ENCODE measurements around the gene TMEM208.
A peak's percentile ranks its signal among the peaks of the same experiment; 100 is the strongest.

TMEM208 gene

GRCh38 chr16:67226804-67227566 is at the start of gene TMEM208:
Gene TMEM208, plus strand, starts transcription at chr16:67227130. Its CDS starts 89 bp downstream, at chr16:67227219.
- peak; percentile 100 for DNase-seq

DNA sequence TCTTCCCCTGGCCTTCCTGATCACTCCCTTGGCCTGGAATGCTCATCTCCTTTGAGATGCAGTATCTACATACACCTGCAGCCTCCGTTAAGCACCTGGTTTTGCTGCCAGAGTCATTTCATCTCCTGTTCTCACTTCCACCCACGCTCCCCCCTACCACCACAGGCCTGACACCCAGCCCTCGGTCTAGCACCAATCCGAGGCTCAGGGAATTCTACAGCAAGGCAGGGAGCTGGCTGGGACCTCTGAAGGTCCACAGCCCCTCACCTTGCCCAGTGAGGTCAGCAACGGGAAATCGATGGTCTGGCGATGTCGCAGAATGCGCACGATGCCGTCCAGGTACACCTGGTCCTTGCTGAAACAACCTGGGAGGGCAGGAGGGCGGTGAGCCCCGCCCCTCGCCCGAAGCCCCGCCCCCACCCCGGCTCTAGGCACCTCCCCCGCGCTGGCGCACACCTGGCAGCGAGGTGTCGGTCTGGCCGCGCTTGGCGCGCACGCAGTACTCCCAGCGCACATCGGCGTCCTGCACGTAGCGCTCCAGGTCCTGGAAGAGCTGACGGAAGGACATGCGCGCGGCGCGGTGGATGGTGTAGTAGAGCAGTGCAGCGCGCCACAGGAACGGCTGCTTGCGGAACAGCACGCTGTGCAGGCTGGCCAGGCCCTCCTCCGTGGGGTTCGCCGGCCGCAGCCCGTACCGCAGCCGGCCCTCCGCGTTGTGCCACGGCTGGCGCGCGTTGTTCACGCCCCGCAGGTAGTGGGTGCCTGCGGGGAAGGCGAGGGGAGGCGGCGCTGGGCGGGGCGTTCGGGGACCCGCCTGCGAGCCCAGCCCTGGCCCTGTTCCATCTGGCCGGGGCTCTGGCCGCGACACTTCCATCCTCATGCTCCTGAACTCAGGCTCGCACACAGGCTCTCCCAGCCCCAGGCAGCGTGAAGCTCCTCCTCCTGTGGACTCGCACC is 48.9 kb upstream of the TMEM208 start:
- peak; percentile 99 for DNase-seq

- no peak for DNase-seq
These were observed 47.4 kb upstream of the TMEM208 start for GRCh38 chr16:67179421-67180080.

DNA sequence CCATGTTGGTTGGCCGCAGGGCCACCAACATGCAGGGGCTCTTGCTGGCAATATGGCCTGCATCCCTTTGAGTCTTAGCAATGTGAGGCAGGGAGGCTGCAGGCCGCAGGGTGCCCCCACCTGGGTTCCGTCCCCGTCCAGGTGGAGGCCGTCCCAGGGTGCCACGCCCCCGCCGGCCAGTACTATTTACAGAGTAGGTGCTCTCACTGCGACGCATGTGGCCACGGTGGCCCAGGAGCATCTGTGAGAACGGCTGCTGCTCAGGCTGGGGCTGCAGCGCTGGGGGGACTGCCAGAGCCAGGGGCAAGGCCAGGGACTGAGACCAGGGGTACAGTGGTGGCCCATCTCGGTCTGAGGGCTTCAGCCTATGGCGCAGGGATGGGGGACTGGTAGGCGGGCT is 46.8 kb upstream of the TMEM208 start:
- DNase-seq = no peak

DNA sequence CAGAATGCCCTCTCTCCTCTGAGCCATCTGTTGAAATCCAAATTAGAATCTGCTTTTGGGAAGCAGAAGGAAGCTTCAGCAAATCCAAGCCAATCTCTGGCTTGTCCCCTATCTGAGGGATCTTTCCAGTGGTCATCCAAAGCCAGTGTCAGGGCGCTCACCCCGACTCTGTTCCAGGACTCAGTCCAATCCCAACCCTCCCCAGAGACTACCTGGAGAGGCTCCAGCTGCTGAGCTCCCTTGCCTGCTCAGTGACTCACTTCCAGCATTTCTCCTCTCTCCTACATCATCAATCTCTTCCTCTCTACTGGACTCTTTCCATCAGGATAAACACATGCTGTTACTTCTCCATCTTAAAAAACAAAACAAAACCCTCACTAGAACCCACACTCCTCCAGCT is 45.6 kb upstream of the TMEM208 start:
- no peak for DNase-seq

DNA sequence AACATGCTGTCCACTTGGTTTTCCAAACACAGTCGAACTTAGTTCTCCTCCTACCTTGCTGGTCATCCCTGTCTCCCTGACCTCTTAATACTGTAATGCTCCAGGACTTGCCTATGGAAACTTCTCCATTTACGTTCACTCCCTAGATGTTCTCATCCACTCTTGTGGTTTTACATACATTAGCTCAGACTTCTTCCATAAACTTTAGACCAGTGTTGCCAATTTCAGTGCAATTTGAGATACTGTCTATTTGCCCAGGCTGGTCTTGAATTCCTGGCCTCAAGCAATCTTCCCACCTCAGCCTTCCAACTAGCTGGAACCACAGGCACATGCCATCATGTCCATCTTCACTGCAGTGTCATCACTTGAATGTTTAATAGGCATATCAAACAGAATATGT is 44.6 kb upstream of the TMEM208 start:
- DNase-seq = no peak

DNA sequence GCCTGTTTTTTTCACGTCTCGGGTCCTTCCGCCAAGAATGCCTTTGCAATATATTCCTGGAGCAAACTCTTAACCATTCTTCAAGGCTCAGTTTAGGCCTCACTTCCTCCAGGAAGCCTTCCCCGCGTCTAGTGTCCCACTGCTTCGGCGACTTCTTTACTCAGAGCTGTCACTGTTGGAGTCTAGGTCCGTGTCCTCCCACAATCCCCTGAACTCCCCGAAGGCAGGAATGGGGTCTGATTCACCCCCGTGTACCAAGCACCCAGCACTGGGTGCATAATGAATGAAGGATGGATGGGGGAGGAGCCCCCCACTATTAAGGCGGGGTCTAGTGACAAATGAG is 43.7 kb upstream of the TMEM208 start:
- no peak for DNase-seq

- peak; percentile 99 for DNase-seq
These were observed 43.1 kb upstream of the TMEM208 start, which contains the start of gene MATCAP1 for GRCh38 chr16:67183627-67184452. Gene MATCAP1, minus strand, starts transcription at chr16:67183963. Its CDS starts 3,353 bp downstream, at chr16:67180610.

- DNase-seq = peak; percentile 68
These were observed 42.4 kb upstream of the TMEM208 start for GRCh38 chr16:67184453-67184994.

DNA sequence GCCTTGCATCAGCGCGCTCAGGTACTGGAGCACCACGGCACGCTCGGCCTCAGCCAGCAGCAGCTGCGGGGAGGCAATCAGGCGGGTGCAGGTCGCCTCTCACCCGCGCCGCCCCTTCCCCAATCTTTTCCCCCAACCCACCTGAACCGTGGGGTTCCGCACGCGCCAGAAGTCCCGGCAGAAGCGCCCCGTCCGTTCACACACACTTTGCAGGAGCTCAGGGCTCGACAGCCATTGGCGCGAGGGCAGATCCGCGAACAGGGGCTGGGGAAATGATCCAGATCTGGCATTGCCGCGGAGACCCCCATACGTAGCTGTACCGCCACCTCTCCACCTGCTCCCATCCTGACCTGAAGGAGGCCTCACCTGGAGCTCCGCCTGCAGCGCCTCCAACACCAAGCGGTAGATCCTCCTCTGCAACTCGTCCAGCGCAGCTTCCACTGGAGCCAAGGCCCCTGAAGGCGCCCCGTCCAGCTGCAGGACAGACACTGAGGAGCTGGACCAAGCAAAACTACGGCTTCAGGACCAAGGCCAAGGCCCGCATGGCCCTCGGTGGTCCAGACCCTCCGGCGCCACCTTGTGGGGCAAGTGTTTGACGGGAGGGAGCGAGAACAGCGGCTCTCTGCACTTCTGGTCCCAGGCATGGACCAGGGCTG is 41.8 kb upstream of the TMEM208 start:
- DNase-seq = peak; percentile 93

DNA sequence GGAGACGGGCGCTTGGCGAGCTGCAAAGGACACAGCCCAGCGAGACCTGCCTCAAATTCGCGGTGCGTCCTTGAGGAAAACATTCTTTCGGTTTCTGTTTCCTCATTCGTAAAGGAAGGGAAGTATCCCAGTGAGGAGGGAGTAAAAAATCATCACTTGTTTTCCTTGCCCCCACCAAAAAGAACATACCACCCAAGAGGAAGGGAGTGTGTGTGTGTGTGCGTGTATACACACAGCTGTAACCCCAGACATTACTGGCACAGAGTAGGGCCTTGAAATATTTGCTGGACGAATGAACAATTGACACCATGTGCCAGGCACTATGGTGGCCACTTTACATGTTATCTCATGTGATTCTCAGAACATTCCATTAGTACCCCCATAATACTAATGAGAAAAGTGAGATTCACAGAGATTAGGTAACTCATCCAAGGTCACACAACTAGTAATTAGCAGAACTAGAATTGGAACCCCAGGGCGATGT is 41.2 kb upstream of the TMEM208 start:
- DNase-seq = no peak

DNA sequence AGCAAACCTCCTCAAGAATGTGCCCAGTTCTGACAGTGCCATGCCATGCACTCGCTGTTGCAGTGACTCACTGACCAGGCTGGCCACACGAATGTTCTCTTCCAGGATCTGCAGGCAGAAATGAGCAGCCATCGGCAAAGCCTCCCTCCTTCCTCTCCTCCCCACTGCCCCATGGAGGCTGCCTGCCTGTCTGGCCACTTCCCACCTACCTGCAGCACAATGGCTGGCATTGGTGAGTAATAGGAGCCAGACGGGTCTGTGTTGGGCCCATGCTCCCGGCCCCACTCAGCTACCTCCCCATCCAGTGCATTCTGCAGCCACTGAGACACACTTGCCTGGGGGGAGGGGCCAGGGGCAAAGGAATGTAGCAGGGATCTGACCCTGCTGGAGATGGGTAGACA is 40.4 kb upstream of the TMEM208 start:
- no peak for DNase-seq

DNA sequence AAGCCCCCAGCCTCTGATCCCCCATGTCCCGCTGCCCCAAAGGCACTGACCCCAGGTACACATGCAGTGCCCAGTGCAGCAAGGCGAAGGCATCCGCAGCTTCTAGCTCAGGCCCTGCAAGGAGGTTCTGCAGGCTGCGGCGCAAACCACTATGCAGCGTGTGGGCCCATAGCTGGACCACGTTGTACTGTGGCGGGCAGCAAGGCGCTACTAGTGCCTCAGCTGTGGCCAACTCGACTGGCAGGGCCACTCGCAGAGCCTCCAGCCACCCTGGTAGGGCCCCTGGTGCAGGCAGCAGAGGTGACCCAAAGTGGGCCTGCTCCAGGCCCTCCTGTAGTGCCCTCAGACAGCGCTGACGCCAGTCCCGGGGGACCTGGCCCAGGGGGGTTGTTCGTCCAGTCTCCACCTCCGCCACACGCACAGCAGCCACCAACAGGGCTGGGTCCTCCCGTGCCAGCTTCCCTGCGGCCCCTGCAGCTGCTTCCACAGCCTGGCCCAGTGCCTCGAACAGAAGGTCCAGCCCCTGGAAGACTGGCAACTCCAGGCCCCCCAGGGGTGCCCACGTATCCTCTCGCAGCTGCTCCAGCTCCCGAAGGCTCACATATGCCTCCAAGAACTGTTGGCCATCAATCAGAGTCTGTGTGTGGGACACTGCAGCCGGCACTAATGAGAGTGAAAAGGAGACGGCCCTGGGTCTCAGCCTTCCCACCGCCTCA is 39.6 kb upstream of the TMEM208 start:
- no peak for DNase-seq

- DNase-seq = no peak
These were observed 38.6 kb upstream of the TMEM208 start for GRCh38 chr16:67188323-67188722.

GRCh38 chr16:67188798-67189197 is 38.1 kb upstream of the TMEM208 start:
- no peak for DNase-seq

- DNase-seq = no peak
These were observed 36.9 kb upstream of the TMEM208 start, which contains the start of gene EXOC3L1 for GRCh38 chr16:67190041-67190440. Gene EXOC3L1, minus strand, starts transcription at chr16:67190136. Its CDS starts 460 bp downstream, at chr16:67189676.

DNA sequence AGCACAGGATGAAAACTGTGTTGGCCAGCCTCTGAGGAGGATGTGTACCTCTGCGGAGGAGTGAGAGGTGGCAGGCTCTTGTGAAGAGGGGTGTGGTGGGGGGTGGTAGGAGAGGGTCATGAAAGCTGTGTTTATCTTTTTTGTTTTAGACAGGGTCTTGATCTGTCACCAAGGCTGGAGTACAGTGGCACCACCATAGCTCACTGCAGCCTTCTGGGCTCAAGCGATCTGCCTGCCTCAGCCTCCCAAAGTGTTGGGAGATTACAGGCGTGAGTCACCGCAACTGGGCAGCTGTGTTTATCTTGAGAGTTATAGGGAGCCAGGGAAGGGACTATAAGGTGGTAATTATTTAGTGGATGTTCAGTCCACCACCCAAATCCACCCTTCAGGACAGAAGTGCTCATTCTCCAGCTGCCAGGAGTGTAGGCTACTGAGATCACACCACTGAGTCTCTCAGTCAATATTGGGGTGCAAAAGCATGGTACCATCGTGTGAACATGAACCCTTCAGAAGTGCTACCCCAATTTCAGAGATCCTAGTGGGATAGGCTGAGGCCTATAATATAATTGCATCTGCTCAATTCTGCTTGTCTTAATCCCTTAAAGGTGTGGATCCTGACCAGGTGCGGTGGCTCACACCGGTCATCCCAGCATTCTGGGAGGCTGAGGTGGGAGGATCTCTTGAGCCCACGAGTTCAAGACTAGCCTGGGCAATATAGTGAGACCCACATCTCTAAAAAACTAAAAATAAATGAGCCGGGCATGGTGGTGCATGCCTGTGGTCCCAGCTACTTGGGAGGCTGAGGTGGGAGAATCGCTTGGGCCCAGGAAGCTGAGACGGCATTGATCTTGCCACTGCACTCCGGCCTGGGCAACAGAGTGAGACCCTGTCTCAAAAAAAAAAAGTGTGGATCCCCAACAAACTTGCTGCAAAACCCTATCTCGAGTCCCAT is 36.2 kb upstream of the TMEM208 start:
- no peak for DNase-seq

DNA sequence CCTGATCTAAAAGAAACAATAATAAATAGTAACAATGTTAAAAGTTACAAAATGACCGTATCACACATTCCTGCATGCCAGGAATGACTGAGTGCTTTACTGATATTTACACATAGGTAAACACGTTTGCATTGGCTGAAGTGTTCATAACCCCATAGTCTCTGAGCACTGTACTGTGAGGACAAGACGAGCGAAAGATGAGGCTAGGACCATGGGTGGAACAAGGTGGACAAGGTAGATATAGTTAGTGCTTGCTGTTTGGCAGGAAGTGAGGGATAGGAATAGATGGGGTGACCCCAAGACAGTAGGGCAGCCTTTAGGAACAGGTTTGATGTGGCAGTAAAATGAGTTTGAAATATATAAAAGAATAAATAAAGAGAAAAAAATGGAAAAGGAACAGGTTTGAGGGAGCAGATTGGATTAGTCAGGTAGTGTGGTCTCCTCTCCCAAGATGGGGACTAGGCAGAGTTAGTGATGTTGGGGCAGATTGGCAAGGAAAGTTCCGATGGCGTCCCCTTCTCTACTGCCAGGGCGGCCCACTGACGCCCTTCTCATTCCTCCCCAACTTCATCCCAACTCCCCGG is 35.4 kb upstream of the TMEM208 start:
- DNase-seq = no peak
